ENCODE results near the gene CCDC116. TPM values are rescaled to one million over a fixed set of nuclear protein-coding genes. Genes with fewer than 3 reads are reported as not detected.

The CCDC116 gene
- total RNA-seq, 1 donor from 2014 or later = not detected

GRCh38 chr22:21624880-21625791 lies 7.4 kb upstream of the CCDC116 start:
- H3K4me3 ChIP-seq = no peak overlapping the region
- peaks cover 71% of the 10 kb centered on the region for H3K4me1 ChIP-seq
- TF ChIP-seq POLR2AphosphoS5 (IDR thresholded peaks at IDR 0.05; ENCODE audit: insufficient read depth in 1 of 2, low read depth in 1 of 2) (no peak), POLR2A (IDR thresholded peaks at IDR 0.05) (no peak), CTCF (IDR thresholded peaks at IDR 0.05) (no peak)
- no peak for DNase-seq (ENCODE audit: extremely low spot score in 2 of 2)
- H3K27ac ChIP-seq = no peak overlapping the region
- intact Hi-C loops (cut with DNase I) = no loop called here
- H3K9me3 ChIP-seq = no peaks in the 10 kb centered on the region
- H3K27me3 ChIP-seq = no peaks in the 10 kb centered on the region
- peaks cover 0 to 4% of the 10 kb centered on the region in 2 donors for H3K36me3 ChIP-seq

- H3K36me3 ChIP-seq = peaks cover 0 to 4% of the 10 kb centered on the region in 2 donors
- TF ChIP-seq CTCF (IDR thresholded peaks at IDR 0.05) (no peak), POLR2A (IDR thresholded peaks at IDR 0.05) (no peak)
- intact Hi-C loops (cut with DNase I) = no loop called here
- no peaks in the 10 kb centered on the region for H3K27me3 ChIP-seq
- no peak overlapping the region for H3K4me3 ChIP-seq
- peaks cover 60% of the 10 kb centered on the region for H3K4me1 ChIP-seq
- DNase-seq (ENCODE audit: extremely low spot score in 2 of 2) = no peak
- no peaks in the 10 kb centered on the region for H3K9me3 ChIP-seq
- no peak overlapping the region for H3K27ac ChIP-seq
Observed at GRCh38 chr22:21626073-21626734, 6.4 kb upstream of the CCDC116 start.

GRCh38 chr22:21626735-21627469 lies 5.7 kb upstream of the CCDC116 start:
- no peaks in the 10 kb centered on the region for H3K9me3 ChIP-seq
- no peaks in the 10 kb centered on the region for H3K27me3 ChIP-seq
- no peak overlapping the region for H3K4me3 ChIP-seq
- peaks cover 0 to 4% of the 10 kb centered on the region in 2 donors for H3K36me3 ChIP-seq
- H3K27ac ChIP-seq = no peak overlapping the region
- intact Hi-C loops (cut with DNase I) = no loop called here
- TF ChIP-seq POLR2A (IDR thresholded peaks at IDR 0.05) = no peak
- DNase-seq (ENCODE audit: extremely low spot score in 2 of 2) = no peak
- H3K4me1 ChIP-seq = peaks cover 57% of the 10 kb centered on the region

GRCh38 chr22:21628386-21629254 lies 3.9 kb upstream of the CCDC116 start:
- Histone ChIP-seq H3K27me3 (no peaks in the 10 kb centered on the region), H3K4me3 (peak overlapping the region; percentile 90 to 92), H3K36me3 (peaks cover 0 to 4% of the 10 kb centered on the region in 2 donors), H3K9me3 (no peaks in the 10 kb centered on the region), H3K4me1 (peaks cover 43% of the 10 kb centered on the region), H3K27ac (peak overlapping the region; percentile 65)
- TF ChIP-seq POLR2AphosphoS5 (IDR thresholded peaks at IDR 0.05; ENCODE audit: insufficient read depth in 1 of 2, low read depth in 1 of 2) (no peak), POLR2A (IDR thresholded peaks at IDR 0.05) (no peak), CTCF (IDR thresholded peaks at IDR 0.05) (no peak)
- intact Hi-C loops (cut with DNase I) = no loop called here
- no peak for DNase-seq (ENCODE audit: extremely low spot score in 2 of 2)

All from vagina (tissue), 2 donors.